ENCODE data around the gene EWSR1. TPM values are rescaled to one million over a fixed set of nuclear protein-coding genes. Genes with fewer than 3 reads are reported as not detected.

Gene EWSR1
- total RNA-seq, 3 donors from 2014 or later (not counting 1 experiment from before 2014, with no cell fraction given), result 366 to 387 (median 382) TPM

- Mint-ChIP-seq H3K27ac (no peak overlapping the region), H3K27me3 (ENCODE audit: low read depth in 2 of 2) (peaks cover 36 to 37% of the 10 kb centered on the region in 2 donors), H3K36me3 (no peaks in the 10 kb centered on the region), H3K4me3 (no peak overlapping the region), H3K4me1 (peaks cover 9 to 18% of the 10 kb centered on the region in 2 donors), H3K9me3 (no peaks in the 10 kb centered on the region)
- Histone ChIP-seq H3K27me3 (ENCODE audit: control insufficient read depth, insufficient read depth, low read length) (peaks cover 26% of the 10 kb centered on the region), H3K36me3 (ENCODE audit: control insufficient read depth, insufficient read depth, low read length) (no peaks in the 10 kb centered on the region), H3K27ac (ENCODE audit: low read length) (no peak overlapping the region), H3K4me3 (ENCODE audit: low read length) (no peak overlapping the region), H3K9me3 (ENCODE audit: control insufficient read depth, insufficient read depth, low read length) (no peaks in the 10 kb centered on the region), H3K4me1 (ENCODE audit: control insufficient read depth, insufficient read depth, low read length) (peaks cover 15% of the 10 kb centered on the region)
- intact Hi-C loops (cut with micrococcal nuclease), result no loop called here
- no peak for DNase-seq
- WGBS (ENCODE audit: insufficient coverage), result 56% methylated on average over 18 of the region's 18 CpGs
- ATAC-seq, result no peak
- no peak for TF ChIP-seq CTCF (IDR thresholded peaks at IDR 0.05)
These were observed 48.2 kb downstream of the EWSR1 start for GRCh38 chr22:29316141-29316828.

- no peak overlapping the region for H3K4me3 ChIP-seq (ENCODE audit: low read length)
- ATAC-seq (no peak), DNase-seq (no peak)
- no peak for TF ChIP-seq CTCF (IDR thresholded peaks at IDR 0.05)
- no peak overlapping the region for H3K27ac ChIP-seq (ENCODE audit: low read length)
- Mint-ChIP-seq H3K36me3 (no peaks in the 10 kb centered on the region), H3K27ac (no peak overlapping the region), H3K4me3 (no peak overlapping the region), H3K27me3 (ENCODE audit: low read depth in 2 of 2) (peaks cover 28 to 31% of the 10 kb centered on the region in 2 donors), H3K9me3 (no peaks in the 10 kb centered on the region), H3K4me1 (peaks cover 9 to 18% of the 10 kb centered on the region in 2 donors)
- no peaks in the 10 kb centered on the region for H3K36me3 ChIP-seq (ENCODE audit: control insufficient read depth, insufficient read depth, low read length)
- H3K9me3 ChIP-seq (ENCODE audit: control insufficient read depth, insufficient read depth, low read length), result no peaks in the 10 kb centered on the region
- H3K27me3 ChIP-seq (ENCODE audit: control insufficient read depth, insufficient read depth, low read length), result peaks cover 19% of the 10 kb centered on the region
- intact Hi-C loops (cut with micrococcal nuclease), result no loop called here
- 91% methylated on average over 18 of the region's 18 CpGs for WGBS (ENCODE audit: insufficient coverage)
- peaks cover 15% of the 10 kb centered on the region for H3K4me1 ChIP-seq (ENCODE audit: control insufficient read depth, insufficient read depth, low read length)
These were observed 49.9 kb downstream of the EWSR1 start for GRCh38 chr22:29317827-29318454.

- no peak for ATAC-seq
- H3K27ac ChIP-seq (ENCODE audit: low read length), result no peak overlapping the region
These were observed 51.0 kb downstream of the EWSR1 start for GRCh38 chr22:29319072-29319471.

More at GRCh38 chr22:29319072-29319471, 51.0 kb downstream of the EWSR1 start:
- Histone ChIP-seq H3K27me3 (ENCODE audit: control insufficient read depth, insufficient read depth, low read length) (peaks cover 13% of the 10 kb centered on the region), H3K4me3 (ENCODE audit: low read length) (no peak overlapping the region), H3K9me3 (ENCODE audit: control insufficient read depth, insufficient read depth, low read length) (no peaks in the 10 kb centered on the region), H3K4me1 (ENCODE audit: control insufficient read depth, insufficient read depth, low read length) (peaks cover 9% of the 10 kb centered on the region), H3K36me3 (ENCODE audit: control insufficient read depth, insufficient read depth, low read length) (no peaks in the 10 kb centered on the region)
- 82% methylated on average over 2 of the region's 2 CpGs for WGBS (ENCODE audit: insufficient coverage)
- H3K36me3 Mint-ChIP-seq, result no peaks in the 10 kb centered on the region
- no peak for TF ChIP-seq CTCF (IDR thresholded peaks at IDR 0.05)
- H3K4me1 Mint-ChIP-seq, result peaks cover 6 to 7% of the 10 kb centered on the region in 2 donors
- H3K27me3 Mint-ChIP-seq (ENCODE audit: low read depth in 2 of 2), result peaks cover 20% of the 10 kb centered on the region in 2 donors
- no peak overlapping the region for H3K27ac Mint-ChIP-seq
- no peak for DNase-seq
- H3K9me3 Mint-ChIP-seq, result no peaks in the 10 kb centered on the region
- intact Hi-C loops (cut with micrococcal nuclease), result no loop called here
- no peak overlapping the region for H3K4me3 Mint-ChIP-seq

All from natural killer cell (primary cell).